Spleen (tissue), 11 donors: Measurements from ENCODE around the gene PRR14. TPM values are rescaled to one million over a fixed set of nuclear protein-coding genes. Genes with fewer than 3 reads are reported as not detected.

Experiments used
- DNase-seq: peaks from one replicate; pipeline ENCODE4 v3.0.0-alpha.2; 2020
- H3K27ac ChIP-seq, 8 donors: fragments of 200-600 bp; sonication (generic) in 7 of 8; 1 replicate in 4 of 8; 2 replicates in 4 of 8; pipeline versions ENCODE4 v1.5.0 to v1.8.0; 2016 to 2021; ENCODE audit warnings: inconsistent platforms in 4 of 8, mild to moderate bottlenecking in 4 of 8, moderate library complexity in 1 of 8
- H3K27me3 ChIP-seq, 7 donors: fragments of 200-600 bp; sonication (generic) in 6 of 7; replicated peaks in 1 of 7; 1 replicate in 4 of 7; 2 replicates in 3 of 7; pipeline versions ENCODE4 v1.5.0 to v1.8.0; 2016 to 2021; ENCODE audit warnings: inconsistent platforms in 3 of 7, mild to moderate bottlenecking in 1 of 7
- H3K36me3 ChIP-seq, 6 donors: fragments of 200-600 bp; sonication (generic) in 5 of 6; 1 replicate in 4 of 6; 2 replicates in 2 of 6; pipeline versions ENCODE4 v1.5.0 to v1.8.0; 2016 to 2021; ENCODE audit warnings: inconsistent platforms in 2 of 6
- H3K4me1 ChIP-seq, 6 donors: fragments of 200-600 bp; sonication (generic) in 5 of 6; 1 replicate in 3 of 6; 2 replicates in 3 of 6; pipeline versions ENCODE4 v1.5.0 to v1.8.0; 2016 to 2021; ENCODE audit warnings: inconsistent platforms in 3 of 6
- H3K4me3 ChIP-seq, 8 donors: fragments of 200-600 bp; sonication (generic) in 7 of 8; 1 replicate in 4 of 8; 2 replicates in 4 of 8; pipeline versions ENCODE4 v1.5.0 to v1.8.0; 2016 to 2021; ENCODE audit warnings: inconsistent platforms in 4 of 8, mild to moderate bottlenecking in 4 of 8, moderate library complexity in 2 of 8
- H3K9me3 ChIP-seq, 8 donors: fragments of 200-600 bp; sonication (generic) in 7 of 8; 1 replicate in 4 of 8; 2 replicates in 4 of 8; pipeline versions ENCODE4 v1.5.0 to v1.8.0; 2016 to 2021; ENCODE audit warnings: inconsistent platforms in 4 of 8
- POLR2A ChIP-seq, 3 donors: fragments of 450-650 bp; IDR thresholded peaks; one replicate each; pipeline ENCODE4 v1.5.1; 2017; ENCODE audit warnings: antibody characterized with exemption in 3 of 3, mild to moderate bottlenecking in 1 of 3
- POLR2AphosphoS5 ChIP-seq, 3 donors: sonication (generic); formaldehyde crosslinking; IDR thresholded peaks; one replicate each; pipeline ENCODE4 v1.5.1; 2017; ENCODE audit warnings: antibody characterized with exemption in 3 of 3
- WGBS, 5 donors: extraction: QIAGEN DNeasy Blood & Tissue Kit in 3 of 5; methylation state at CpG; one replicate each; pipeline versions ENCODE4 v1.1.5 to v1.1.7; 2013 to 2018; 5-methylcytosine and 5-hydroxymethylcytosine counted together
- intact Hi-C: fragments of 100-400 bp; cut with DNase I; formaldehyde crosslinking; loops from one replicate; pipeline ENCODE4 v1.15.0; 2023; ENCODE audit warnings: low total_unique reads
- polyA plus RNA-seq, 3 donors: library from polyadenylated mRNA; stranded (reverse); fragments of 200-250 nt; gene quantifications; one replicate each; pipeline ENCODE4 v1.2.1, GENCODE V29; 2013
- total RNA-seq, 7 donors: library from RNA; depleted of rRNA in 3 of 7; stranded (reverse); fragments of >200 nt in 3 of 7; fragmentation: NEBNext Ultra II Directional in 4 of 7; extraction: Animal tissue kit (Norgen Biotek cat#: 25700) in 4 of 7; gene quantifications; one replicate each; pipeline versions ENCODE4 v1.1.0 to v1.2.1, GENCODE V29; 2016 to 2021
- TF ChIP-seq, protein P1 (sequence below), 11 experiments: fragments of 200-600 bp in 7 of 11; fragments of 450-650 bp in 4 of 11; sonication (generic) in 4 of 11; IDR thresholded peaks in 8 of 11; conservative IDR thresholded peaks in 3 of 11; 1 replicate in 7 of 11; 2 replicates in 4 of 11; pipeline versions ENCODE4 v1.4.0 to v1.8.0; 2016 to 2021; ENCODE audit warnings: antibody characterized with exemption in 11 of 11, inconsistent platforms in 4 of 11, mild to moderate bottlenecking in 1 of 11
- donor health status: healthy with polysubstance abuse.
- donor health status: DM: no; HTN: no; CAD: no; lungs with moderate emphysema.
- donor health status: DM: no; HTN: no; CAD: no.
- donor health status: Bipolar disorder and iron deficiency.
- donor health status: healthy.
- donor health status: DM: no; HTN: no; CAD: no.
- donor health status: DM: yes; HTN: yes; CAD: no.

PRR14 gene
- total and polyA plus RNA-seq, 10 donors, result 51.2 to 178 (median 67.3) TPM

GRCh38 chr16:30622455-30623032 lies 28.2 kb upstream of the PRR14 start:
- TF ChIP-seq, protein P1, sequence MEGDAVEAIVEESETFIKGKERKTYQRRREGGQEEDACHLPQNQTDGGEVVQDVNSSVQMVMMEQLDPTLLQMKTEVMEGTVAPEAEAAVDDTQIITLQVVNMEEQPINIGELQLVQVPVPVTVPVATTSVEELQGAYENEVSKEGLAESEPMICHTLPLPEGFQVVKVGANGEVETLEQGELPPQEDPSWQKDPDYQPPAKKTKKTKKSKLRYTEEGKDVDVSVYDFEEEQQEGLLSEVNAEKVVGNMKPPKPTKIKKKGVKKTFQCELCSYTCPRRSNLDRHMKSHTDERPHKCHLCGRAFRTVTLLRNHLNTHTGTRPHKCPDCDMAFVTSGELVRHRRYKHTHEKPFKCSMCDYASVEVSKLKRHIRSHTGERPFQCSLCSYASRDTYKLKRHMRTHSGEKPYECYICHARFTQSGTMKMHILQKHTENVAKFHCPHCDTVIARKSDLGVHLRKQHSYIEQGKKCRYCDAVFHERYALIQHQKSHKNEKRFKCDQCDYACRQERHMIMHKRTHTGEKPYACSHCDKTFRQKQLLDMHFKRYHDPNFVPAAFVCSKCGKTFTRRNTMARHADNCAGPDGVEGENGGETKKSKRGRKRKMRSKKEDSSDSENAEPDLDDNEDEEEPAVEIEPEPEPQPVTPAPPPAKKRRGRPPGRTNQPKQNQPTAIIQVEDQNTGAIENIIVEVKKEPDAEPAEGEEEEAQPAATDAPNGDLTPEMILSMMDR (IDR thresholded peaks at IDR 0.05 in 8 of 11, conservative IDR thresholded peaks at IDR 0.05 in 3 of 11), result no peak
- TF ChIP-seq POLR2A (IDR thresholded peaks at IDR 0.05), result no peak
- TF ChIP-seq POLR2AphosphoS5 (IDR thresholded peaks at IDR 0.05), result no peak
- Histone ChIP-seq H3K27me3 (no peaks in the 10 kb centered on the region), H3K4me1 (peaks cover 0 to 3% (median 0%) of the 10 kb centered on the region in 6 donors), H3K36me3 (no peaks in the 10 kb centered on the region), H3K27ac (no peak overlapping the region), H3K4me3 (no peak overlapping the region), H3K9me3 (no peaks in the 10 kb centered on the region)
- peak; percentile 17 for DNase-seq
- WGBS, 5 donors, result 65 to 75% (median 66%) methylated on average over 10 of the region's 10 CpGs
- intact Hi-C loops, result no loop called here

DNA sequence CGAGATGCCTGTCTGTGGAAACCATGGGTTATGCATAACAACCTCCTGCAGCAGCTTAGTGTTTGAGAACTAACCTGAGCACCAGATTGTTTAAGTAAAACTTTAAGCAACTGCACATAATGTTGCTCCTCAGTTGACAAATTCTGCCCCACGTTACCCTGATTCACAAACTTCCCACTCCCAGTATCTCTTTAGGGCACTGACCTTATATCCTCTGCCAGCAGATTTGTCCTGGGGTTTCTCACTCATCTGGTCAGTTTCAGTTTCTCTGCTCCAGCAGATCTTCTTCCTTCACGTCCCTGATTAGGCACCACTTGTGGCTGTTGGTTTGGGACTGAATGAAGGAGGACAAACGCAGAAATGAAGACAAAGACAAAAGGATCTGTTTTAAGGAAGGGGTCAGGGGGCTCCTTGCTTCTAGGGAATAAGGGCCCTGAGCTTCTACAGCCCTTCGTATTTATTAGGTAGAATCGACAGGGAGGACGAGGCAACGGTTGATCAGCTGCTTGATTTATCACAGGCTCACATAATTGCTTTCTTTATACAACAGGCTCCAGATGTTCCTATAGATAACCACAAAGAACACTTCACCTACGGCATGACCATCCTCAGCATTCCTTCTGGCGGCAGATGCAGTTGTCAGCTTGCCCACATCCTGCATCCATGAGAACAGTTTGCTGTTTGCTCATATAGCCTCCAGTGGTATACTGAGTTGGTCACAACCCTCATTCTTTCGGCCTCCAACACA lies 27.1 kb upstream of the PRR14 start:
- intact Hi-C loops, result no loop called here
- Histone ChIP-seq H3K36me3 (no peaks in the 10 kb centered on the region), H3K9me3 (no peaks in the 10 kb centered on the region), H3K4me1 (peaks cover 0 to 7% (median 4%) of the 10 kb centered on the region in 6 donors), H3K27ac (no peak overlapping the region), H3K27me3 (no peaks in the 10 kb centered on the region), H3K4me3 (no peak overlapping the region)
- TF ChIP-seq, protein P1 (IDR thresholded peaks at IDR 0.05 in 8 of 11, conservative IDR thresholded peaks at IDR 0.05 in 3 of 11), result no peak
- no peak for TF ChIP-seq POLR2A (IDR thresholded peaks at IDR 0.05)
- TF ChIP-seq POLR2AphosphoS5 (IDR thresholded peaks at IDR 0.05), result no peak
- DNase-seq, result peak; percentile 7
- 77 to 85% (median 82%) methylated on average over 10 to 11 of the region's 11 CpGs for WGBS, 5 donors

DNA sequence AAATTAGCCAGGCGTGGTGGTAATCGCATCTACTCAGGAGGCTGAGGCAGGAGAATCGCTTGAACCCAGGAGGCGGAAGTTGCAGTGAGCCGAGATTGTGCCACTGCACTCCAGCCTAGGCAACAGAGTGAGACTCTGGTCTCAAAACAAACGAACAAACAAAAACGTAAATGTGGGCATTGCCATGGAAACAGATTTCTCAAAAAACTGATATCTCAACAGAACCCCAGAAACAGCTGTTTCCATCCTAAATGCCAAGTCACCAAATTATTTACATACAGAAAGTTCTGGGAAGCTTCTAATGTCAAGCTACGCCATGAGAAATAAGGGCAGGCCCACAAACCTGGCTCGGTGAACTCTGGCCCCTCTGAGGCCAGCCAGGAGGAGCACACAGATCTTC lies 24.5 kb upstream of the PRR14 start:
- peaks cover 0 to 13% (median 6%) of the 10 kb centered on the region in 6 donors for H3K4me1 ChIP-seq
- no peaks in the 10 kb centered on the region for H3K9me3 ChIP-seq
- H3K27ac ChIP-seq, result no peak overlapping the region
- DNase-seq, result peak; percentile 29
- H3K27me3 ChIP-seq, result no peaks in the 10 kb centered on the region
- TF ChIP-seq POLR2AphosphoS5 (IDR thresholded peaks at IDR 0.05), result no peak
- no peak for TF ChIP-seq POLR2A (IDR thresholded peaks at IDR 0.05)
- TF ChIP-seq, protein P1 (IDR thresholded peaks at IDR 0.05 in 8 of 11, conservative IDR thresholded peaks at IDR 0.05 in 3 of 11), result no peak
- intact Hi-C loops, result no loop called here
- whole genome bisulfite sequencing, 5 donors, result 76 to 93% (median 86%) methylated on average over 9 of the region's 9 CpGs
- no peak overlapping the region for H3K4me3 ChIP-seq
- no peaks in the 10 kb centered on the region for H3K36me3 ChIP-seq
